Measurements from ENCODE around the gene TMEM273.

Gene TMEM273

DNA sequence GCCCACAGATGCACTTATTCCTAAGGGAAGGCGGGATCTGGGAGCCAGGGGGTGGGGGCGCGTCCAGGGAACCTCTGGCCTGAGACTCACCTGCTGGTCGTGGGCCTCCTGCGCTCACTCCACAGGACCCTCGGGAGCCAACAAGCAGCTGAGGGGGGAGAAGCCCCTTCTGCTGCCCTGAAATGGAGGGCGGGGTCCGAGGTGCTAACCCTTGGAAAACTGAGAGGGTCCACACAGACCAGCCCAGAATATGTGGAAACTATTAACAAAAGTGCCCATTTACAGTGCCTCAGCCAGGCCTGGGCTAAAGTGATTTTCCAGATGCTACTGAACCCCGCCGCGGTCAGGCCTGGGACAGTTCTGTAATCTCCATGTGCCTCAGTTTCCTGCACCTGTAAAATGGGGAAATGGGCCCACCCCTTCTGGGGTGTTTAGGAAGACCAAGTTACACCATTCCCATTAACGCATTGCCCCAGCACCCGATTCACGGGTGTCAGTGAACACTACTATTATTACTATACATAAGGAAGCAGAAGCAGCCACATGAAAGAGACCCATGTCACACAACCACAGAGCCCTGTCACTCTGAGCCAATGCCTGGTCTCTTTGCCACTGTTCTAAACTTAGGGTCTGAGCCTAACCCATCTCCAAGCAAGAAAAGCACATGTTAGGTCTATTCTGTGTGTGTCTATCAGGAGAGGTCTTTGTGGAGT, 72.2 kb downstream of the TMEM273 start:
- no peak overlapping the region for H2BK12ac ChIP-seq (ENCODE audit: low read length)
- H2BK120ac ChIP-seq (ENCODE audit: low read depth, low read length), result no peak overlapping the region
- peak overlapping the region; percentile 72 for H3K4me2 ChIP-seq (ENCODE audit: insufficient read depth, low read length, poor library complexity, severe bottlenecking)
- H3K79me1 ChIP-seq (ENCODE audit: low read depth, low read length), result no peaks in the 10 kb centered on the region
- no CpG with 5 or more reads among the region's 14 CpGs for WGBS, 2 donors (ENCODE audit: extremely low coverage in 2 of 2, insufficient read length in 2 of 2, insufficient replicate concordance in 1 of 2)
- H2AK5ac ChIP-seq (ENCODE audit: low read depth, low read length), result peak overlapping the region; percentile 51
- no peak overlapping the region for H3K23ac ChIP-seq (ENCODE audit: low read depth, low read length, poor library complexity)
- peak overlapping the region; percentile 7 for H3K9ac ChIP-seq (ENCODE audit: low read depth, low read length, poor library complexity)
- peaks cover 0 to 34% (median 0%) of the 10 kb centered on the region in 3 experiments for H3K27me3 ChIP-seq (ENCODE audit: control insufficient read depth in 3 of 3, insufficient read depth in 3 of 3, low read depth in 1 of 3, low read length in 3 of 3)
- H3K14ac ChIP-seq (ENCODE audit: low read length), result no peak overlapping the region
- H4K8ac ChIP-seq (ENCODE audit: low read depth, low read length), result no peak overlapping the region
- no peaks in the 10 kb centered on the region for H3K9me3 ChIP-seq (replicated peaks in 1 of 2; ENCODE audit: control insufficient read depth in 2 of 2, insufficient read depth in 1 of 2, low read depth in 1 of 2, low read length in 2 of 2)
- H3K4me1 ChIP-seq (ENCODE audit: control insufficient read depth in 2 of 2, insufficient read depth in 1 of 2, low read depth in 1 of 2, low read length in 2 of 2), result peaks cover 10 to 11% of the 10 kb centered on the region in 2 donors
- peak overlapping the region; percentile 9 for H2BK5ac ChIP-seq (ENCODE audit: low read length)
- peak overlapping the region; percentile 83 for H3K18ac ChIP-seq (ENCODE audit: low read length)
- H2BK15ac ChIP-seq (ENCODE audit: low read length), result no peak overlapping the region
- H2AFZ ChIP-seq (ENCODE audit: low read length), result peak overlapping the region; percentile 51
- H3K36me3 ChIP-seq (replicated peaks in 1 of 2; ENCODE audit: control insufficient read depth in 2 of 2, insufficient read depth in 2 of 2, low read length in 2 of 2), result no peaks in the 10 kb centered on the region
- DNase-seq (ENCODE audit: low spot score), result no peak
- H4K91ac ChIP-seq (ENCODE audit: low read depth, low read length, poor library complexity), result no peak overlapping the region
- H3K27ac ChIP-seq (replicated peaks; ENCODE audit: low read length), result no peak overlapping the region
- H3K4me3 ChIP-seq (ENCODE audit: low read length in 2 of 2), result peak overlapping the region in 1 of 2 donors; percentile 62
- H3K4ac ChIP-seq (ENCODE audit: low read length), result no peak overlapping the region

- no peaks in the 10 kb centered on the region for H3K9me3 ChIP-seq (replicated peaks in 1 of 2; ENCODE audit: control insufficient read depth in 2 of 2, insufficient read depth in 1 of 2, low read depth in 1 of 2, low read length in 2 of 2)
- no CpG with 5 or more reads among the region's 95 CpGs for WGBS, 2 donors (ENCODE audit: extremely low coverage in 2 of 2, insufficient read length in 2 of 2, insufficient replicate concordance in 1 of 2)
- peak within 1 kb of the TSS; percentile 83 for H3K9ac ChIP-seq (ENCODE audit: low read depth, low read length, poor library complexity)
- H3K4me3 ChIP-seq (ENCODE audit: low read length in 2 of 2), result peak within 1 kb of the TSS; percentile 62 to 79
- H3K4ac ChIP-seq (ENCODE audit: low read length), result no peak within 1 kb of the TSS
- H2BK12ac ChIP-seq (ENCODE audit: low read length), result no peak within 1 kb of the TSS
- peak within 1 kb of the TSS; percentile 90 for H2AFZ ChIP-seq (ENCODE audit: low read length)
- H3K4me2 ChIP-seq (ENCODE audit: insufficient read depth, low read length, poor library complexity, severe bottlenecking), result peak within 1 kb of the TSS; percentile 72
- no peaks in the 10 kb centered on the region for H3K79me1 ChIP-seq (ENCODE audit: low read depth, low read length)
- H4K91ac ChIP-seq (ENCODE audit: low read depth, low read length, poor library complexity), result no peak within 1 kb of the TSS
- peak within 1 kb of the TSS; percentile 9 for H2BK5ac ChIP-seq (ENCODE audit: low read length)
- peak within 1 kb of the TSS; percentile 22 for H3K23ac ChIP-seq (ENCODE audit: low read depth, low read length, poor library complexity)
- no peak within 1 kb of the TSS for H3K27ac ChIP-seq (replicated peaks; ENCODE audit: low read length)
- H2BK15ac ChIP-seq (ENCODE audit: low read length), result no peak within 1 kb of the TSS
- peak within 1 kb of the TSS; percentile 51 for H2AK5ac ChIP-seq (ENCODE audit: low read depth, low read length)
- no peak within 1 kb of the TSS for H2BK120ac ChIP-seq (ENCODE audit: low read depth, low read length)
- peaks cover 0 to 26% (median 0%) of the 10 kb centered on the region in 3 experiments for H3K27me3 ChIP-seq (ENCODE audit: control insufficient read depth in 3 of 3, insufficient read depth in 3 of 3, low read depth in 1 of 3, low read length in 3 of 3)
- H3K36me3 ChIP-seq (replicated peaks in 1 of 2; ENCODE audit: control insufficient read depth in 2 of 2, insufficient read depth in 2 of 2, low read length in 2 of 2), result no peaks in the 10 kb centered on the region
- H3K14ac ChIP-seq (ENCODE audit: low read length), result no peak within 1 kb of the TSS
- H4K8ac ChIP-seq (ENCODE audit: low read depth, low read length), result no peak within 1 kb of the TSS
- H3K18ac ChIP-seq (ENCODE audit: low read length), result peak within 1 kb of the TSS; percentile 83
- H3K4me1 ChIP-seq (ENCODE audit: control insufficient read depth in 2 of 2, insufficient read depth in 1 of 2, low read depth in 1 of 2, low read length in 2 of 2), result peaks cover 10 to 11% of the 10 kb centered on the region in 2 donors
- peak; percentile 40 for DNase-seq (ENCODE audit: low spot score)
Measured at GRCh38 chr10:49115015-49115795, 73.0 kb downstream of the TMEM273 start, which contains the start of gene VSTM4. Gene VSTM4, minus strand, starts transcription at chr10:49115522. Its CDS starts 37 bp downstream, at chr10:49115485.

GRCh38 chr10:49114718-49115014, 73.5 kb downstream of the TMEM273 start:
- H2AK5ac ChIP-seq (ENCODE audit: low read depth, low read length), result no peak overlapping the region
- no CpG with 5 or more reads among the region's 9 CpGs for WGBS, 2 donors (ENCODE audit: extremely low coverage in 2 of 2, insufficient read length in 2 of 2, insufficient replicate concordance in 1 of 2)
- H2BK5ac ChIP-seq (ENCODE audit: low read length), result no peak overlapping the region
- peaks cover 0 to 26% (median 0%) of the 10 kb centered on the region in 3 experiments for H3K27me3 ChIP-seq (ENCODE audit: control insufficient read depth in 3 of 3, insufficient read depth in 3 of 3, low read depth in 1 of 3, low read length in 3 of 3)
- H3K4me2 ChIP-seq (ENCODE audit: insufficient read depth, low read length, poor library complexity, severe bottlenecking), result peak overlapping the region; percentile 72
- peak overlapping the region; percentile 62 to 79 for H3K4me3 ChIP-seq (ENCODE audit: low read length in 2 of 2)
- H4K8ac ChIP-seq (ENCODE audit: low read depth, low read length), result no peak overlapping the region
- no peaks in the 10 kb centered on the region for H3K9me3 ChIP-seq (replicated peaks in 1 of 2; ENCODE audit: control insufficient read depth in 2 of 2, insufficient read depth in 1 of 2, low read depth in 1 of 2, low read length in 2 of 2)
- H3K4ac ChIP-seq (ENCODE audit: low read length), result no peak overlapping the region
- no peak overlapping the region for H3K27ac ChIP-seq (replicated peaks; ENCODE audit: low read length)
- H3K23ac ChIP-seq (ENCODE audit: low read depth, low read length, poor library complexity), result peak overlapping the region; percentile 22
- peak overlapping the region; percentile 82 for H3K18ac ChIP-seq (ENCODE audit: low read length)
- H3K9ac ChIP-seq (ENCODE audit: low read depth, low read length, poor library complexity), result peak overlapping the region; percentile 83
- peak overlapping the region; percentile 90 for H2AFZ ChIP-seq (ENCODE audit: low read length)
- H2BK15ac ChIP-seq (ENCODE audit: low read length), result no peak overlapping the region
- no peaks in the 10 kb centered on the region for H3K79me1 ChIP-seq (ENCODE audit: low read depth, low read length)
- H3K36me3 ChIP-seq (replicated peaks in 1 of 2; ENCODE audit: control insufficient read depth in 2 of 2, insufficient read depth in 2 of 2, low read length in 2 of 2), result no peaks in the 10 kb centered on the region
- H2BK12ac ChIP-seq (ENCODE audit: low read length), result no peak overlapping the region
- DNase-seq (ENCODE audit: low spot score), result no peak
- H2BK120ac ChIP-seq (ENCODE audit: low read depth, low read length), result no peak overlapping the region
- no peak overlapping the region for H3K14ac ChIP-seq (ENCODE audit: low read length)
- peaks cover 10 to 11% of the 10 kb centered on the region in 2 donors for H3K4me1 ChIP-seq (ENCODE audit: control insufficient read depth in 2 of 2, insufficient read depth in 1 of 2, low read depth in 1 of 2, low read length in 2 of 2)
- H4K91ac ChIP-seq (ENCODE audit: low read depth, low read length, poor library complexity), result no peak overlapping the region

- Histone ChIP-seq H3K27ac (replicated peaks; ENCODE audit: low read length) (no peak overlapping the region), H2AK5ac (ENCODE audit: low read depth, low read length) (no peak overlapping the region), H3K4ac (ENCODE audit: low read length) (no peak overlapping the region), H2BK5ac (ENCODE audit: low read length) (no peak overlapping the region), H2BK12ac (ENCODE audit: low read length) (no peak overlapping the region), H2BK120ac (ENCODE audit: low read depth, low read length) (no peak overlapping the region), H3K4me3 (ENCODE audit: low read length in 2 of 2) (no peak overlapping the region), H3K27me3 (ENCODE audit: control insufficient read depth in 3 of 3, insufficient read depth in 3 of 3, low read depth in 1 of 3, low read length in 3 of 3) (peaks cover 0 to 24% (median 0%) of the 10 kb centered on the region in 3 experiments), H4K91ac (ENCODE audit: low read depth, low read length, poor library complexity) (no peak overlapping the region), H3K9ac (ENCODE audit: low read depth, low read length, poor library complexity) (no peak overlapping the region), H3K79me1 (ENCODE audit: low read depth, low read length) (no peaks in the 10 kb centered on the region), H3K4me1 (ENCODE audit: control insufficient read depth in 2 of 2, insufficient read depth in 1 of 2, low read depth in 1 of 2, low read length in 2 of 2) (peaks cover 10% of the 10 kb centered on the region in 2 donors), H3K36me3 (replicated peaks in 1 of 2; ENCODE audit: control insufficient read depth in 2 of 2, insufficient read depth in 2 of 2, low read length in 2 of 2) (no peaks in the 10 kb centered on the region), H2AFZ (ENCODE audit: low read length) (no peak overlapping the region), H2BK15ac (ENCODE audit: low read length) (no peak overlapping the region), H3K9me3 (replicated peaks in 1 of 2; ENCODE audit: control insufficient read depth in 2 of 2, insufficient read depth in 1 of 2, low read depth in 1 of 2, low read length in 2 of 2) (no peaks in the 10 kb centered on the region), H3K14ac (ENCODE audit: low read length) (no peak overlapping the region), H3K4me2 (ENCODE audit: insufficient read depth, low read length, poor library complexity, severe bottlenecking) (no peak overlapping the region), H3K18ac (ENCODE audit: low read length) (no peak overlapping the region), H3K23ac (ENCODE audit: low read depth, low read length, poor library complexity) (no peak overlapping the region), H4K8ac (ENCODE audit: low read depth, low read length) (no peak overlapping the region)
- no CpG with 5 or more reads among the region's 3 CpGs for WGBS, 2 donors (ENCODE audit: extremely low coverage in 2 of 2, insufficient read length in 2 of 2, insufficient replicate concordance in 1 of 2)
- no peak for DNase-seq (ENCODE audit: low spot score)
Measured at GRCh38 chr10:49113741-49114141, 74.5 kb downstream of the TMEM273 start.

Data from neuronal stem cell (in vitro differentiated cells).